CD8-positive, alpha-beta memory T cell (primary cell): ENCODE measurements around the gene DOC2B. TPM values are rescaled to one million over a fixed set of nuclear protein-coding genes. Genes with fewer than 3 reads are reported as not detected.

Experiments used
- CTCF ChIA-PET: fragments of 350-600 bp; sonication (Branson Sonifier 250); formaldehyde crosslinking; loops from one replicate; lab custom pipeline; 2021; ENCODE audit warnings: antibody characterized with exemption; lab: Charles Lee
- POLR2A ChIA-PET: fragments of 350-600 bp; sonication (Branson Sonifier 250); formaldehyde crosslinking; loops from one replicate; lab custom pipeline; 2021; ENCODE audit warnings: antibody characterized with exemption; lab: Charles Lee
- DNase-seq, 5 donors: peaks; one replicate each; pipeline versions ENCODE4 v3.0.0 to v3.0.0-alpha.2; 2020 to 2022; ENCODE audit warnings: mixed read lengths in 1 of 5
- H3K27ac ChIP-seq: one replicate; pipeline ENCODE4 v1.7.0; 2013; ENCODE audit warnings: low read depth, mild to moderate bottlenecking, low read length, moderate library complexity
- H3K27me3 ChIP-seq: 2 replicates; pipeline ENCODE4 v1.7.0; 2013; ENCODE audit warnings: low read length, mild to moderate bottlenecking; ENCODE audit not compliant: insufficient read depth, poor library complexity, severe bottlenecking
- H3K36me3 ChIP-seq: 2 replicates; pipeline ENCODE4 v1.7.0; 2013; ENCODE audit warnings: mild to moderate bottlenecking, low read length, moderate library complexity; ENCODE audit not compliant: insufficient read depth
- H3K4me1 ChIP-seq: 2 replicates; pipeline ENCODE4 v1.7.0; 2013; ENCODE audit warnings: mild to moderate bottlenecking, low read length, moderate library complexity; ENCODE audit not compliant: insufficient read depth
- H3K4me3 ChIP-seq: 2 replicates; pipeline ENCODE4 v1.7.0; 2013; ENCODE audit warnings: mild to moderate bottlenecking, low read length
- H3K9me3 ChIP-seq: 2 replicates; pipeline ENCODE4 v1.7.0; 2013; ENCODE audit warnings: mild to moderate bottlenecking, low read length
- H3K27ac Mint-ChIP-seq, 8 donors: one replicate each; pipeline ENCODE4 v1.8.0; 2020 to 2021; ENCODE audit warnings: mixed read lengths in 8 of 8, mild to moderate bottlenecking in 6 of 8, inconsistent platforms in 3 of 8, moderate library complexity in 3 of 8
- H3K27me3 Mint-ChIP-seq, 2 donors: one replicate each; pipeline ENCODE4 v1.8.0; 2020 to 2021; ENCODE audit warnings: mixed read lengths in 2 of 2, mild to moderate bottlenecking in 1 of 2, moderate library complexity in 1 of 2
- H3K36me3 Mint-ChIP-seq, 3 donors: one replicate each; pipeline ENCODE4 v1.8.0; 2020 to 2021; ENCODE audit warnings: mixed read lengths in 3 of 3, inconsistent platforms in 1 of 3, mild to moderate bottlenecking in 1 of 3
- H3K4me1 Mint-ChIP-seq, 3 donors: one replicate each; pipeline ENCODE4 v1.8.0; 2020 to 2021; ENCODE audit warnings: mixed read lengths in 3 of 3, inconsistent platforms in 1 of 3, mild to moderate bottlenecking in 1 of 3
- H3K4me3 Mint-ChIP-seq, 7 donors: one replicate each; pipeline ENCODE4 v1.8.0; 2020 to 2021; ENCODE audit warnings: mixed read lengths in 7 of 7, mild to moderate bottlenecking in 6 of 7, moderate library complexity in 4 of 7, inconsistent platforms in 2 of 7
- H3K9me3 Mint-ChIP-seq, 5 donors: one replicate each; pipeline ENCODE4 v1.8.0; 2020 to 2022; ENCODE audit warnings: mixed read lengths in 5 of 5, mild to moderate bottlenecking in 3 of 5, moderate library complexity in 2 of 5, inconsistent platforms in 1 of 5
- polyA plus RNA-seq: library from polyadenylated mRNA; unstranded; fragments of 300-500 nt; fragmentation: Illumina TruSeq; gene quantifications from one replicate; pipeline ENCODE4 v1.2.3, GENCODE V29; 2021
- total RNA-seq, 2 experiments: library from RNA; stranded (reverse); gene quantifications; one replicate each; pipeline ENCODE4 v1.2.3, GENCODE V29; 2021

DOC2B gene
- total and polyA plus RNA-seq, 3 experiments from 2014 or later: 0.13 to 0.15 TPM; not detected in 1

GRCh38 chr17:193426-193810 is 12.0 kb upstream of the DOC2B start:
- H3K4me3 ChIP-seq: no peak overlapping the region
- peaks cover 13% of the 10 kb centered on the region for H3K27me3 ChIP-seq
- CTCF ChIA-PET: no interaction called here
- no peaks in the 10 kb centered on the region for H3K9me3 Mint-ChIP-seq
- peak in 1 of 5 donors; percentile 29 for DNase-seq
- peak overlapping the region in 2 of 8 donors; percentile 23 to 76 for H3K27ac Mint-ChIP-seq
- H3K27ac ChIP-seq: no peak overlapping the region
- H3K9me3 ChIP-seq: no peaks in the 10 kb centered on the region
- no peaks in the 10 kb centered on the region for H3K4me1 ChIP-seq
- H3K27me3 Mint-ChIP-seq: peaks cover 16 to 19% of the 10 kb centered on the region in 2 donors
- H3K36me3 Mint-ChIP-seq: no peaks in the 10 kb centered on the region
- no peaks in the 10 kb centered on the region for H3K4me1 Mint-ChIP-seq
- no peak overlapping the region for H3K4me3 Mint-ChIP-seq
- no peaks in the 10 kb centered on the region for H3K36me3 ChIP-seq
- POLR2A ChIA-PET: no interaction called here

GRCh38 chr17:192666-193425 is 11.4 kb upstream of the DOC2B start:
- DNase-seq: peak in 1 of 5 donors; percentile 30

DNA sequence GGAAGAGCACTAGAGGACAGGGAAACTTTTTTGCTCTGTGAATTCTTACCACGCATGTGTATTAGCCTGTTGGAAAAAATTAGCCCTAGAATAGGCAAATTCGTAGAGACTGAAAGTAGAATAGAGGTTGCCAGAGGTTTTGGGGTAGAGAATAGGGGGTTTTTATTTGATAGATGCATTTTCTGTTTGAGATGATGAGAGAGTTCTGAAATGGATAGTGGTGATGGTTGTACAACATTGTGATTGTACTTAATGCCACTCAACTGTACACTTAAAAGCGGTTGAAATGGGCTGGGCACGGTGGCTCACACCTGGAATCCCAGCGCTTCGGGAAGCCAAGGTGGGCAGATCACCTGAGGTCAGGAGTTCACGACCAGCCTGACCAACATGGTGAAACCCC is 8.0 kb upstream of the DOC2B start:
- Mint-ChIP-seq H3K27ac (no peak overlapping the region), H3K27me3 (peaks cover 11 to 12% of the 10 kb centered on the region in 2 donors), H3K36me3 (no peaks in the 10 kb centered on the region), H3K4me1 (peaks cover 0 to 21% (median 8%) of the 10 kb centered on the region in 3 donors), H3K9me3 (no peaks in the 10 kb centered on the region), H3K4me3 (no peak overlapping the region)
- no peak overlapping the region for H3K4me3 ChIP-seq
- CTCF ChIA-PET: no interaction called here
- no peaks in the 10 kb centered on the region for H3K9me3 ChIP-seq
- H3K27ac ChIP-seq: no peak overlapping the region
- no peaks in the 10 kb centered on the region for H3K4me1 ChIP-seq
- H3K36me3 ChIP-seq: no peaks in the 10 kb centered on the region
- POLR2A ChIA-PET: no interaction called here
- H3K27me3 ChIP-seq: no peaks in the 10 kb centered on the region
- no peak for DNase-seq

More at GRCh38 chr17:192666-193425, 11.4 kb upstream of the DOC2B start:
- ChIA-PET CTCF (no interaction called here), POLR2A (no interaction called here)
- H3K4me3 ChIP-seq: no peak overlapping the region
- no peak overlapping the region for H3K4me3 Mint-ChIP-seq
- H3K36me3 Mint-ChIP-seq: no peaks in the 10 kb centered on the region
- peaks cover 13 to 16% of the 10 kb centered on the region in 2 donors for H3K27me3 Mint-ChIP-seq
- H3K36me3 ChIP-seq: no peaks in the 10 kb centered on the region
- H3K27me3 ChIP-seq: peaks cover 7% of the 10 kb centered on the region
- no peaks in the 10 kb centered on the region for H3K9me3 Mint-ChIP-seq
- H3K27ac ChIP-seq: no peak overlapping the region
- H3K9me3 ChIP-seq: no peaks in the 10 kb centered on the region
- H3K4me1 Mint-ChIP-seq: no peaks in the 10 kb centered on the region
- H3K4me1 ChIP-seq: no peaks in the 10 kb centered on the region
- H3K27ac Mint-ChIP-seq: peak overlapping the region in 1 of 8 donors; percentile 23

- Mint-ChIP-seq H3K4me1 (peaks cover 1 to 23% (median 8%) of the 10 kb centered on the region in 3 donors), H3K36me3 (no peaks in the 10 kb centered on the region), H3K4me3 (no peak overlapping the region), H3K27ac (peak overlapping the region in 1 of 8 donors; percentile 61), H3K27me3 (peaks cover 24 to 28% of the 10 kb centered on the region in 2 donors), H3K9me3 (no peaks in the 10 kb centered on the region)
- Histone ChIP-seq H3K9me3 (no peaks in the 10 kb centered on the region), H3K4me3 (no peak overlapping the region), H3K27me3 (peaks cover 8% of the 10 kb centered on the region), H3K36me3 (no peaks in the 10 kb centered on the region), H3K4me1 (no peaks in the 10 kb centered on the region), H3K27ac (no peak overlapping the region)
- DNase-seq: no peak
- CTCF ChIA-PET: interaction anchor here (0.7 kb wide), 1 partner anchor 212 kb away, joined by 3 read pairs; no protein-coding TSS in a partner anchor
- POLR2A ChIA-PET: no interaction called here
Observed at GRCh38 chr17:187130-187529, 5.7 kb upstream of the DOC2B start.

GRCh38 chr17:185445-186138 is 4.1 kb upstream of the DOC2B start:
- POLR2A ChIA-PET: no interaction called here
- H3K4me1 ChIP-seq: no peaks in the 10 kb centered on the region
- no peak overlapping the region for H3K27ac ChIP-seq
- H3K36me3 ChIP-seq: no peaks in the 10 kb centered on the region
- Mint-ChIP-seq H3K36me3 (no peaks in the 10 kb centered on the region), H3K27ac (peak overlapping the region in 3 of 8 donors; percentile 17 to 49 (median 28)), H3K27me3 (peaks cover 28 to 31% of the 10 kb centered on the region in 2 donors), H3K4me1 (peaks cover 4 to 28% (median 8%) of the 10 kb centered on the region in 3 donors), H3K9me3 (no peaks in the 10 kb centered on the region), H3K4me3 (peak overlapping the region in 2 of 7 donors; percentile 59 to 63)
- no peaks in the 10 kb centered on the region for H3K9me3 ChIP-seq
- H3K4me3 ChIP-seq: no peak overlapping the region
- peak in 1 of 5 donors; percentile 56 for DNase-seq
- CTCF ChIA-PET: no interaction called here
- H3K27me3 ChIP-seq: peaks cover 13% of the 10 kb centered on the region

DNA sequence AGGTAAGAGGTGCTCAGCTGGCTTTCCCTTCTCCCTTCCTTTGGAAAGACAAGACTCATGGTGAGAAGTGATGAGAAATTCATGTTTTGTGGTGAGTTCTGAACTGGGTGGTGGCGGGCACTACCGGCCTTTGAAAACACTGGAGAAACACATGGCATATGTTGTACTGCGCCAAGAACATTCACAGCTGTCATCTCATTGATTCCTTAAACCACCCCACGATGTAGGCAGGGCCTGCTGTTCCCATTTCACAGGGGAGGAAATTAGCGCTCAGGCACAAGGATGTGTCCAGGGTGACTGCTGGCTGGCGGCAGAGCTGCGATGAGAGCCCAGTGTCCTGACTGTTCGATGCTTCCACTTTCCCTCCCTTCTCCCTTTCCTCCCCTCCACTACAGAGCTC is 1.6 kb upstream of the DOC2B start:
- Mint-ChIP-seq H3K36me3 (no peaks in the 10 kb centered on the region), H3K9me3 (no peaks in the 10 kb centered on the region), H3K4me1 (peaks cover 4 to 28% (median 8%) of the 10 kb centered on the region in 3 donors), H3K27me3 (peaks cover 39 to 43% of the 10 kb centered on the region in 2 donors), H3K4me3 (peak overlapping the region in 1 of 7 donors; percentile 32), H3K27ac (no peak overlapping the region)
- POLR2A ChIA-PET: no interaction called here
- CTCF ChIA-PET: interaction anchor here (0.8 kb wide), 1 partner anchor 14 kb away, joined by 3 read pairs; no protein-coding TSS in a partner anchor
- no peak for DNase-seq
- H3K9me3 ChIP-seq: no peaks in the 10 kb centered on the region
- no peak overlapping the region for H3K4me3 ChIP-seq
- H3K36me3 ChIP-seq: no peaks in the 10 kb centered on the region
- peaks cover 16% of the 10 kb centered on the region for H3K27me3 ChIP-seq
- no peaks in the 10 kb centered on the region for H3K4me1 ChIP-seq
- H3K27ac ChIP-seq: no peak overlapping the region

DNA sequence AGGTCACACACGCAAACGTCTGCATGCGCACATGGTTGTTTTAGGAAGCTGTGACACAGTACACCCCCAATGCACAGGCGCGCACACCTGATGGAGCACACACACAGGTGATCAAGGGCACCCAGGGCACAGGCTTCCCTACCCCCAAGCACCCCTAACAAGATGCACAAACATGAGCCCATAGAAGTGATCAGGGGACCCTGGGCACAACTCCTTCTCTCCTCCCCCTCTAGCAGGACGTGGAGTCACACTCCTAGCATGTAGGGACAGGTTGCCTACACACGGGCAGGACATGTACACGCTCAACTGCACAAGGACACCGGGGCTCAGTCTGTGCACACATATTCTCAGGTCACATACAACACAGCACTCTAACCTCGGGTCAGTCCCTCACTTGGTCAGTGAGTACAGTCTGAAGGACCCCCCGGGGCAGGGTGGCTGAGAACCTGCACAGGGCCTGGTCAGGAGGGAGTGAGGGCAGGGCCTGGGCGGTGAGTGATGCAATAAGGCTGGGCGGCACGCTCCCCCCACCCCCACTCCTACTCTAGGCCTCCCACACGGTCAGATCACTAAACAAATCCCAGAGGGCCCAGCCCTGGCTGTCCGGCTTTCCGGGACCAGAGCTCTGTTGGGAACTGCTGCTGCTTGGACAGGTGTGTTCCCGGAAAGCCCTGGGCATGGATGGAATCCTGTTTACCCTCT is 751 bp upstream of the DOC2B start:
- Mint-ChIP-seq H3K27me3 (peaks cover 46 to 50% of the 10 kb centered on the region in 2 donors), H3K36me3 (no peaks in the 10 kb centered on the region), H3K4me1 (peaks cover 4 to 28% (median 8%) of the 10 kb centered on the region in 3 donors), H3K4me3 (peak overlapping the region; percentile 13 to 67 (median 42)), H3K9me3 (no peaks in the 10 kb centered on the region), H3K27ac (peak overlapping the region in 1 of 8 donors; percentile 31)
- Histone ChIP-seq H3K36me3 (no peaks in the 10 kb centered on the region), H3K27me3 (peaks cover 16% of the 10 kb centered on the region), H3K27ac (no peak overlapping the region), H3K9me3 (no peaks in the 10 kb centered on the region), H3K4me1 (no peaks in the 10 kb centered on the region), H3K4me3 (no peak overlapping the region)
- CTCF ChIA-PET: no interaction called here
- no peak for DNase-seq
- POLR2A ChIA-PET: no interaction called here
